Measurements from ENCODE around the gene FOXE1.

The FOXE1 gene

GRCh38 chr9:97848215-97848479, 4.9 kb upstream of the FOXE1 start:
- in situ Hi-C loops (cut with MboI; ENCODE audit: low sequenced_read_pairs), result no loop called here

- in situ Hi-C loops (cut with MboI; ENCODE audit: low sequenced_read_pairs), result no loop called here
These were observed 4.4 kb upstream of the FOXE1 start for GRCh38 chr9:97848480-97849237.

- in situ Hi-C loops (cut with MboI; ENCODE audit: low sequenced_read_pairs), result no loop called here
These were observed 3.0 kb upstream of the FOXE1 start for GRCh38 chr9:97849980-97850379.

GRCh38 chr9:97850746-97851445, 2.1 kb upstream of the FOXE1 start:
- in situ Hi-C loops (cut with MboI; ENCODE audit: low sequenced_read_pairs), result no loop called here

GRCh38 chr9:97851446-97851883, 1.6 kb upstream of the FOXE1 start:
- in situ Hi-C loops (cut with MboI; ENCODE audit: low sequenced_read_pairs), result no loop called here

- in situ Hi-C loops (cut with MboI; ENCODE audit: low sequenced_read_pairs), result no loop called here
These were observed 1.0 kb upstream of the FOXE1 start for GRCh38 chr9:97852001-97852398.

GRCh38 chr9:97852399-97853055, 499 bp upstream of the FOXE1 start:
- in situ Hi-C loops (cut with MboI; ENCODE audit: low sequenced_read_pairs), result no loop called here

- in situ Hi-C loops (cut with MboI; ENCODE audit: low sequenced_read_pairs), result no loop called here
These were observed 1.0 kb downstream of the FOXE1 start for GRCh38 chr9:97853844-97854695.

- in situ Hi-C loops (cut with MboI; ENCODE audit: low sequenced_read_pairs), result no loop called here
These were observed 1.9 kb downstream of the FOXE1 start for GRCh38 chr9:97854696-97855485.

GRCh38 chr9:97855486-97855875, 2.5 kb downstream of the FOXE1 start:
- in situ Hi-C loops (cut with MboI; ENCODE audit: low sequenced_read_pairs), result no loop called here

- in situ Hi-C loops (cut with MboI; ENCODE audit: low sequenced_read_pairs), result no loop called here
These were observed 2.9 kb downstream of the FOXE1 start for GRCh38 chr9:97855899-97856298.

- in situ Hi-C loops (cut with MboI; ENCODE audit: low sequenced_read_pairs), result no loop called here
These were observed 4.0 kb downstream of the FOXE1 start for GRCh38 chr9:97856857-97857605.

- in situ Hi-C loops (cut with MboI; ENCODE audit: low sequenced_read_pairs), result no loop called here
These were observed 4.8 kb downstream of the FOXE1 start for GRCh38 chr9:97857606-97858392.

GRCh38 chr9:97858393-97858713, 5.3 kb downstream of the FOXE1 start:
- in situ Hi-C loops (cut with MboI; ENCODE audit: low sequenced_read_pairs), result no loop called here

- in situ Hi-C loops (cut with MboI; ENCODE audit: low sequenced_read_pairs), result no loop called here
These were observed 5.8 kb downstream of the FOXE1 start for GRCh38 chr9:97858826-97859225.

- in situ Hi-C loops (cut with MboI; ENCODE audit: low sequenced_read_pairs), result no loop called here
These were observed 6.3 kb downstream of the FOXE1 start for GRCh38 chr9:97859346-97859745.

GRCh38 chr9:97860451-97861147, 7.6 kb downstream of the FOXE1 start:
- in situ Hi-C loops (cut with MboI; ENCODE audit: low sequenced_read_pairs), result no loop called here

- in situ Hi-C loops (cut with MboI; ENCODE audit: low sequenced_read_pairs), result no loop called here
These were observed 8.1 kb downstream of the FOXE1 start for GRCh38 chr9:97861148-97861475.

GRCh38 chr9:97863314-97863713, 10.3 kb downstream of the FOXE1 start:
- in situ Hi-C loops (cut with MboI; ENCODE audit: low sequenced_read_pairs), result no loop called here
